Suppressor macrophage treated with lipopolysaccharide for 1 hour (primary cell): Measurements from ENCODE around the gene INPP5D.
"Not testable (repeated sequence)": the region's sequence is repeated elsewhere in the genome, so short reads cannot be mapped to it uniquely, and the experiment has no call there.

Source experiments
- DNase-seq, 3 donors: peaks; one replicate each; pipeline ENCODE4 v3.0.0-alpha.2; 2020 to 2022

INPP5D gene

DNA sequence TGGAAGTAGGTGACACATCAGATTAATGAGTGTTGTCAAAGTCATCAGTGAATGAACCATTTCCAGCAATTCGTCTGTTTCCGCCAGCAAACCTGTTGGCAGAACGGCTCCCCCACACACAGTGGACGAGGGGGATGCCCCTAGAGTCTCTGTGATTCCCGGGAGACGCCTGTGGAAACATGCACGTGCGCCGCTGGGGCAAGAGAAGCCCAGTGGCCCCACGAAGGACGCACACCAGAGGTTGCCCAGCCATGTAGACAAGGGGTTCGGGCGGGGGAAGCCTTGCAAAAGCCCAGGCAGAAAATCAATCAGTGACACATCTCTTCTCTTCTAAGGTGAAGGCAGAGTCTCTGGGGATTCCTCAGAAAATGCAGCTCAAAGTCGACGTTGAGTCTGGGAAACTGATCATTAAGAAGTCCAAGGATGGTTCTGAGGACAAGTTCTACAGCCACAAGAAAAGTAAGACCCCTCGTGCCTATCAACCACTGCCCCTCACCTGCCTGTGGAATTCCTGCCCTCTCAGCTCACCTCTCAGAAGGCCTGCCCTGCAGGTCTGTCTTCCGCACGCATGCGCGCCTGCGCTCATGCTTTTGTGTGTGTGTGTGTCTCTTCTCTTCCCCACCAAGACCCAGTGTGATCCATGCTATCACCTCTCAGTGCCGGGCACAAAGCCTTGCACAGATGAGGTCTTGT, 87.1 kb downstream of the INPP5D start:
- no peak for DNase-seq

- DNase-seq: no peak
These were observed 87.7 kb downstream of the INPP5D start for GRCh38 chr2:233147829-233148167.

- no peak for DNase-seq
These were observed 88.2 kb downstream of the INPP5D start for GRCh38 chr2:233148354-233148753.

DNA sequence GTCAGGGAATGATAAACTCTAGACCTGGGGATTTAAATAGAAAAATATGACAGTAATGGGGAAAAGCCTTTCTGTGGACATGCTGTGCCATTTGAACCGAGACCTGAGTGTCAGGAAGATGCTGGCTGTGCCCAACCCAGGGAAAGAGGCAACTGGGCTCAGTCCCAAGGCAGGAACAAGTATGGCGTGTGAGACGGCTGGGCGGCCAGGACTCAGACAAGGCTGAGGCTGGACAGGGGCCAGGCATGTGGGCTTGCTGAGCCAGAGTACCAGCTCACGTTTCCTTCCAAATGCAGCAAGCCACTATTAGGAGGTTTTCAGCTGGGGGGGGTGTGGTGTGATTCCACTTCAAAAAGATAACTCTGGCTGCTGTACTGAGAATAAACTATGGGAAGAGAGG, 92.4 kb downstream of the INPP5D start:
- no peak for DNase-seq

DNA sequence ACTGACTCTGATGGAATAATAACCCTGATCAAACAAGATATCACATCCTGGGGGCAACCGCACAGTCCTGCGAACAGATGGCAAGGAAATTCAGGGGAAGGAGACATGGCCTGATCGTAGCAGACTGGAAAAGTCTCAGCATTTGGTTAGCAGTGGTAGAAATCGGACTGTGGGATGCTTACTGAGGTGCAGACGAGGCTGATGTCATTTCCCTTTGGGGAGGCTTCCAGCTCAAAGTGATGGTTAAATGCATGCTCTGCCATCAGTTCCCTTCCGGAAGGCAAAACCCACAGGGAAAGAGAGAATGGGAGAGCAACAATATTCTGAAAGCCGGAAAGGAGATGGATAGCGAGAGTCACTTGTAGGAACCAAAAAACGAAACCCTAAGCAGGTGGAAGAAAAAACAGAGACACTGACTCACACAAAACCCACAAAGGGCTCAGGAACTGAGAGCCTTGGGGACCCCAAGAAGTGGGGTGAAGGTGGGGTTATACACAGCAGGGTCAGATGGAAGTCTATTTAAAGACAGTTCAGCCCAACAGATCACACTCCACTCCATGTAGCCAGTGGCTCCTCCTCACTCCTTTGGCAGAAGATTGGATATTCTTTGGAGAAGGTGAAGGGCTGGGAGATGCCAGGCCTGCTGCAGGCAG, 93.1 kb downstream of the INPP5D start:
- DNase-seq: no peak

DNA sequence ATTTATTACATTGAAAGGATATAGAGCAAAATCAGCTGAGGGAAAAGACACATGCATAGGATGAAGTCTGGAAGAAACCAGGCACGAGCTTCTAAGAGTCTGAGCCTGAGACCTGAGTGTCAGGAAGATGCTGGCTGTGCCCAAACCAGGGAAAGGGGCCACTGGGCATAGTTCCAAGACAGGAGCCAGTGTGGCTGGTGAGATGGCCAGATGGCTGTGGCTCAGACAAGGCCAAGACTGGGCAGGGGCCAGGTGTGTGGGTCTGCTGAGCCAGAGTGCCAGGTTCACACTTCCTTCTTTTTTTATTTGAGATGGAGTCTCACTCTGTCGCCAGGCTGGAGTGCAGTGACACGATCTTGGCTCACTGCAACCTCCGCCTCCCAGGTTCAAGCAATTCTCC, 95.9 kb downstream of the INPP5D start:
- DNase-seq: no peak

DNA sequence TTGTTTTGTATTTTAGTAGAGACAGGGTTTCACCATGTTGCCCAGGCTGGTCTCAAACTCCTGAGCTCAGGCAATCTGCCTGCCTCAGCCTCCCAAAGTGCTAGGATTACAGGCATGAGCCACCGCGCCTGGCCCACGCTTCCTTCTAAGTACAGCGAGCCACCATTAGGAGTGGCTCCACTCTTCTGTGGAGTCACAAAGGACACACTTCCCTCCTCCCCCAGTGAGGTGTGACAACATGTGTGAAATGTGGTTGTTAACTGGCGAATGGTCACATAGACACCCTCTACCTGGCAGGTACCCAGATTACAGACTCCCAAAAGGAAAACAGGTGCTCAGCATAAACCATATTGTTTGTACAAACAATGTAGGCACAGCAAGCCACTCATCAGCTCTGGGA, 96.3 kb downstream of the INPP5D start:
- DNase-seq: not testable (repeated sequence)

DNA sequence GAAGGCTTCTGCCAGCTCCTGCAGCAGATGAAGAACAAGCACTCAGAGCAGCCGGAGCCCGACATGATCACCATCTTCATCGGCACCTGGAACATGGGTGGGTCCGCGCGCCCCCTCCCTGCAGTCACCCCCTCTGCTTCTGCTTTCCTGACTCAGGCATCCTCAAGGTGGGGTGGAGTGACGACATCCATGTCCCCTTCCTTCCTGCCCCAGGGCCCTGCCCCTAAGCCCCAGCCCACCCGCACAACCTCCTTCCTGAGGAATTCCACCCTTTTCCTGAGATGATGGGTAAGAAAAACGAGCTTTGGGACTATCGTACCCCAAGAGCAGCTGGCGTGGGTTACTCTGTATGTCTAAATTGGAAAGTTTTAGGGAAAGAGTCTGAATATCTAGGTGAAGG, 101.6 kb downstream of the INPP5D start:
- no peak for DNase-seq

DNA sequence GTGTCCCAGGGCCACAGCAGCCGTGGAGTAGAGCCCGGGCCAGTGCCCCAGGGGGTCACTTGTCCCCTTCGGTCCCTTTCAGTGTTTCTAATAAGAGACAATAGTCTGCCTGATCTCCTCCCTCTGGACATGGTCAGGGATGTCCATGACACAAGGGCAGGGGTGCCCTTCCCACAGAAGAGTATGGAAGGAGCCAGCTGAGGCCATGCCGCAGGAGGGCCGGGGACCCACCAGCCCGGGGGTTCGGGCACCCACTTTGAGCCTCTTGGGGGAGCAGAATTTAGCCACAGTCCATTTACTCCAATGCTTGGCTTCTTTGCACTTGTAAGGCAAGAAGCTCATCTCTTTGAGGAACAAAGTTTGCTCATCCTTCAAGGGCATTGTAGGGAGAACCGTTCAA, 102.6 kb downstream of the INPP5D start:
- no peak for DNase-seq

DNA sequence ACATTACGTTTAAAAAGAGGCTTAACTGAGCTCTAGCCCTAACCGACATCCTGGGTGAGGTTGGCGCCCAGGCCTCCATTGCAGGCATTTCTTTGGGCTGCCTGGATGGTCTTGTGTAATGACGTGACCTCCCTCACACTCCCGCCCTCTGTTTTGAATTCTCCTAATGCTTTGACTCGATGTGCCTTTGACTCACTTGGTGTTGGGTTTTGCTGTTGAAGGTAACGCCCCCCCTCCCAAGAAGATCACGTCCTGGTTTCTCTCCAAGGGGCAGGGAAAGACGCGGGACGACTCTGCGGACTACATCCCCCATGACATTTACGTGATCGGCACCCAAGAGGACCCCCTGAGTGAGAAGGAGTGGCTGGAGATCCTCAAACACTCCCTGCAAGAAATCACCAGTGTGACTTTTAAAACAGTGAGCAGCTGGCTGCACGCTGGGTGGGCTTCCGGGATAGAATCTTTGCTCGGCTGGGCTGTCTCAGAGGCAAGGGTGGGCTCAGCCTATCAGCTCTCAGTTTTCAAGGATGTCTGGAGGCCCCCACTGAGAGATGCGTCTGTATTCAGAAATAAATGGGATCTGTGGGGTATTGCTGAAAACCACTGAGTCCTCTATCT, 103.5 kb downstream of the INPP5D start:
- DNase-seq: no peak

DNA sequence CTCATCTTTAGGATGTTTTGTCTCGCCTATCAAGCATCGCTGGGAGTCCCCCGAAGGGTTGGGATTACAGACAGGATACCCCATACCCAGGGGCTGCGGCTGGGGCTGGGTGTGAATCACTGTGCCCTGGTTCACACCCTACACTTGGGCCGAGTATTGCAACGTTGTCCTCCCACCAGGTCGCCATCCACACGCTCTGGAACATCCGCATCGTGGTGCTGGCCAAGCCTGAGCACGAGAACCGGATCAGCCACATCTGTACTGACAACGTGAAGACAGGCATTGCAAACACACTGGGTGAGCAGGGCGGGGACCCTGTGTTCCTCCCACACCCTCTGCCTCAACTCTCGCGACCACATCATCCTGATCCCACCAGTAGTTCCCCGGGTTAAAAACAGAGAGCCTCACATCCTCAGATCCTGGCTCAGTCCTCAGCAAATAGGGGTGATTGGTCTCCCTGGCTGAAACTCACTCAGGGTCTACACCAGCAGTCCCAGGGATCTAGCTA, 104.0 kb downstream of the INPP5D start:
- no peak for DNase-seq

DNA sequence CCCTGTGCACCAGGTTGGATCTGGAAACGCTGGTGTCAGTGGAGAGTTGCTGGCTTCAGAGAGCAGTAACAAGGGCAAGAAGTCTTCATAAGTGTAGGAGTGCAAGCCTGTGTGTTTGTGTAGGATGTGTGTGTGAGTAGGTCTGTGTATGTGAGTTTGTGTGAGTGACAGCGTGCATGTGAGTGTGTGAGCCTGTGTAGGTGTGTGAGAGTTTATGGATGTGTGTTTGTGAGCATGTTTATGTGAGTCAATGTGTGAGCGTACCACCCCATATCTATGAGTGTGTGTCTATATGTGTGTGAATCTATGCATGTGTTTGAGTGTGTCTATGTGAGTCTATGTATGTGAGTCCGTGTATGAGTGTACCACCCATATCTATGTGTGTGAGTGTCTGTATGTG, 104.8 kb downstream of the INPP5D start:
- DNase-seq: no peak

DNA sequence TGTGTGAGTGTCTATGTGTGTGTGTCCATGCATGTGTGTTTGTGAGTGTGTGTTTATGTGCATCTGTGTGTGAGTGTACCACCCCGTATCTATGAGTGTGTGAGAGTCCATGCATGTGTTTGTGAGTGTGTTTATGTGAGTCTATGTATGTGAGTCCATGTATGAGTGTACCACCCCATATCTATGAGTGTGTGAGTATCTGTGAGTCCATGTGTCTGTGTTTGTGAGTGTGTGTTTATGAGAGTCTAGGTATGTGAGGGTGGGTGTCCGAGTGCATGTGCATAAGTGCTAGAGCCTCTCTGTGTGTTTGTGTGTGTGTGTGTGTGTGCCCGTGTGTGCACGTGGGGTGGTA, 105.4 kb downstream of the INPP5D start:
- DNase-seq: no peak

DNA sequence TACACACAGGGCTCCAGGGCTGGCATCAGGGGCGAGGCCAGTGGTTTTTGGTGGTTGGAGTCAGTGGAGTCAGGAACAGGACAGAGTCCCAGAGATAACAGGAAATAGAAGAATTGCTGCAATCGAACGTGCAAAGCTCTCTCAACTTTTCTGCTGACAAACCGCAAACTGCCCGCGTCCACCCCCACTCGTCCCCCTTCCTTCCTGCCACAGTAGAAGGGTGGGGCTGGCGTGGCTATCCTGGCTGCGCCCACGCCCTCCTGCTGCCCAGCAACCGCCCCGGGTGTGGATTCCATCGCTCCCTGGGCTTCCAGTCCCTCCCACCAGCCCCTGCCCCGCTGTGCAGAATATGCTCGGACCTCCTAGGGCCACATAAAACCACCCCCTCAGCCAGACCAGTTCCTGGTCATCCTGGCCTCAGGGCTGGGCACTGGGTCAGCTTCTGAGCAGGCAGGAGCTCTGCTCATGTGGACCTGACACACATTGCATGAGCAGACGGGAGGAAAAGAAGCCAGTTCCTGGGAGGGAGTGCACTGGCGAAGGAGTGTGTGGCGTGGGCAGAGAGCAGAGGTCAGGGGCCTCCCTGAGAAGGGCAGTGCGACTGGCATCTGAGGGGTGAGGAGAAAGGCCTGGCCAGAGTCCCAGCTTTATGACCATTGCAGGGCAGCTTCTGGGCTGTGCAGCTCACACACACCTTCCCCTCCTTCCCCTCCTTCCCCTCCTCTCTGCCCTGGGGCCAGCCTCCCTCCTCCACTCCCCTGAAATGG, 105.9 kb downstream of the INPP5D start:
- peak; percentile 78 to 82 (median 80) for DNase-seq

GRCh38 chr2:233168445-233168844, 108.3 kb downstream of the INPP5D start:
- DNase-seq: no peak

GRCh38 chr2:233168919-233169318, 108.8 kb downstream of the INPP5D start:
- no peak for DNase-seq

- no peak for DNase-seq
These were observed 111.2 kb downstream of the INPP5D start for GRCh38 chr2:233171344-233171743.

GRCh38 chr2:233173115-233173514, 113.0 kb downstream of the INPP5D start:
- no peak for DNase-seq

- DNase-seq: no peak
These were observed 114.0 kb downstream of the INPP5D start for GRCh38 chr2:233174137-233174536.

DNA sequence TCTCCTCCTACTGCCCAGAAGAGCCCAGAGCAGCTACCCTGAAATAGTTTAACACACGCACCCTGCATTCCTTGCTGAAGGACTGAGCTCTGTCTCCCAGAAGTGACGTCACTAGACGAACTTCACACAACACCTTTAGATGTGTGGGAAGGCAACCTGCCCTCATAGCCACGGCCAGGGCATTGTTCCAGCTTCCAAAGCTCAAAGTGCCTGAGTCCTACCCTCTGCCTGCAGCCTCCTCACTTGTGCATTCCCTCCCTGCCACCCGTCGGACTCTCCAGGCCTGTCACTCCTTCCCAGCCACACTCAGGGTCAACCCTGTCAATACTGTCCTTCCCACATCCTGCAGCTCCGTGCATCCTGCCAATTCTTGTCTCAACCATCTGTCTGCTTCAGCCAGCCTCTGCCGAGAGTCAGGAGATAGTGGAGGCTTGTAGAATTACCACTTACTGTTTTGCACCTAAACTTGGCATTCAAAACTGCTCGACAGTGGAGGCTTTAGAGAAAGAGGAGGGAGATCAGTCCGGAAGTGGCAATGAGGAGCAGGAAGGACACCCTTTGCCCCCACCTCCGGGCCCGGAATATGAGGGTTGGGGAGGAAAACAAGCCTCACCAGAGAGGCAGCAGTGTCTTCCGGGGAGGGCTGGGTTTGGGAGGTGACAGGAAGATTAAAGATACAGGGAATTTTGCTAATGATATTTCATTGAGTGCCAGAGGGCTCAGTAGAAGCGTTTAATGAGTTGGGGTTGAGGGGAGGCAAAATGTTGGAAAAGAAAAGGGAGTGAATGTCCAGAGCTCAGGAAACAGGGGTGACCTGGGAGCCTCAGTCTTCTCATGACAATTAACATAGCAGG, 119.1 kb downstream of the INPP5D start:
- DNase-seq: no peak

- peak; percentile 41 to 52 (median 47) for DNase-seq
These were observed 119.8 kb downstream of the INPP5D start for GRCh38 chr2:233179848-233180366.

DNA sequence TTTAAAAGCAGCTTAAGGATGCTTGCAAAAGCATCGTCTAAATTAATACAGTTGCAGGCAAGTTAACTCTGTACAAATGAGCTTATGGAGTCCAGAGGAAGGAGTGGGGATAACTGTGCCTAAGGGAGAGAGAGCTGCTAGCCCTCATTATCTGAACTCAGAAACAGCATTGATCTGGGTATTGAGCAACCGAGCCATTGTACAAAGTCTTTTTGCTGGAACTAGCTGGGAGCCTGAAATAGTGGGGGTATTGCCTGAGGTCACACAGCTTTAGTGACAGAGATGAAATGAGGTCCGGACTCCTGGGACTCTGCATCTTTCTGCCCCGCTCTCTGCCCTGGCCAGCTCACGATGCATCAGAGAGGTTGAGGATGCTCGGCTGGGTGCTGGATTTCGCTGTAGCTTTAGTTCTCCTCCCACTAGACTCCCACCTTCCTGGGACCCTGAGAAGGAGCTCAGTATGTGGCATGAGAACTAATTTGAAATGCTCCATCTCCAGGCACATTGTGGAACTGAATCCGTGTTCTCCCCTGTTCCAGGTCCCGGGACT, 123.8 kb downstream of the INPP5D start:
- DNase-seq: no peak
